ENCODE results near the gene PCNX2.

The PCNX2 gene

DNA sequence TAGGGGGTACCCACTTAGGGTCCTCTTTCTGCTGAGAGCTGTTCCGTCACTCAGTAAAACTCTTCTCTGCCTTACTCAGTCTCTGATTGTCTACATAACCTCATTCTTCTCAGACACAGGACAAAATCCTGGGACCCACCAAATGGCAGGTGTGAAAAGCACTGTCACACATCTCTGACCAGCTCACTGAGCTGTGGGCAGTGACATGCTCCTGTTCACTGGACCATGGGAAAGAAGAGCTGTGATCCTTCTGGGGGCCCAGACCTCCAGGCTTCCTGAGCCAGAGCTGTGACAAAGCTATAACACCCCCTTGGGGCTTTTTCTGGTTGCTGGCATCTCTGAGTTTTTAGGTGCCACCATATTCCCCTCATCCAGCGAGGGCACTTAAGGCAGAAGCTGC, 229.4 kb downstream of the PCNX2 start:
- no peak overlapping the region for H3K4me3 ChIP-seq (replicated peaks; ENCODE audit: low read depth, low read length)
- no peak for DNase-seq (ENCODE audit: extremely low read depth, low read depth)
- TF ChIP-seq, protein P1, sequence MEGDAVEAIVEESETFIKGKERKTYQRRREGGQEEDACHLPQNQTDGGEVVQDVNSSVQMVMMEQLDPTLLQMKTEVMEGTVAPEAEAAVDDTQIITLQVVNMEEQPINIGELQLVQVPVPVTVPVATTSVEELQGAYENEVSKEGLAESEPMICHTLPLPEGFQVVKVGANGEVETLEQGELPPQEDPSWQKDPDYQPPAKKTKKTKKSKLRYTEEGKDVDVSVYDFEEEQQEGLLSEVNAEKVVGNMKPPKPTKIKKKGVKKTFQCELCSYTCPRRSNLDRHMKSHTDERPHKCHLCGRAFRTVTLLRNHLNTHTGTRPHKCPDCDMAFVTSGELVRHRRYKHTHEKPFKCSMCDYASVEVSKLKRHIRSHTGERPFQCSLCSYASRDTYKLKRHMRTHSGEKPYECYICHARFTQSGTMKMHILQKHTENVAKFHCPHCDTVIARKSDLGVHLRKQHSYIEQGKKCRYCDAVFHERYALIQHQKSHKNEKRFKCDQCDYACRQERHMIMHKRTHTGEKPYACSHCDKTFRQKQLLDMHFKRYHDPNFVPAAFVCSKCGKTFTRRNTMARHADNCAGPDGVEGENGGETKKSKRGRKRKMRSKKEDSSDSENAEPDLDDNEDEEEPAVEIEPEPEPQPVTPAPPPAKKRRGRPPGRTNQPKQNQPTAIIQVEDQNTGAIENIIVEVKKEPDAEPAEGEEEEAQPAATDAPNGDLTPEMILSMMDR (IDR thresholded peaks at IDR 0.05; ENCODE audit: low read depth, low read length, missing control alignments): no peak

DNA sequence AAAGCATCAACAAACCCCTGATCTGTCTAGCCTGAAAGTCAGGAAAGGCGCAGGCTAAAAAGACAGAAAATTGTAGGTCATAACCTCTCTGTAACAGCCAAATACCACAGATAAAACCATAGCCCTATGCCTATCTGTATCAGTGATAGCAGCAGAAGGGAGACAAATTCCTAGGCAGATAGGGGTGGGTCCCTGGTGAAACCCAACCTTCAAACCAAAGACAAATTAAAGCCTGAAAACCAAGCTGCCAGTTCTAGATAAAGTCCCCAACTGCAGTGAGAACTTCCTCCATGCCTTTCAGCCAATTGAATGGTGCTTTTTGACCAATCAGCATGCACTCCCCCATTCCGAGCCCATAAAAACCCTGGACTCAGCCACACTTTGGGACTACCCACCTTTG, 229.8 kb downstream of the PCNX2 start:
- DNase-seq (ENCODE audit: extremely low read depth, low read depth): no peak
- no peak overlapping the region for H3K4me3 ChIP-seq (replicated peaks; ENCODE audit: low read depth, low read length)
- TF ChIP-seq, protein P1 (IDR thresholded peaks at IDR 0.05; ENCODE audit: low read depth, low read length, missing control alignments): no peak

DNA sequence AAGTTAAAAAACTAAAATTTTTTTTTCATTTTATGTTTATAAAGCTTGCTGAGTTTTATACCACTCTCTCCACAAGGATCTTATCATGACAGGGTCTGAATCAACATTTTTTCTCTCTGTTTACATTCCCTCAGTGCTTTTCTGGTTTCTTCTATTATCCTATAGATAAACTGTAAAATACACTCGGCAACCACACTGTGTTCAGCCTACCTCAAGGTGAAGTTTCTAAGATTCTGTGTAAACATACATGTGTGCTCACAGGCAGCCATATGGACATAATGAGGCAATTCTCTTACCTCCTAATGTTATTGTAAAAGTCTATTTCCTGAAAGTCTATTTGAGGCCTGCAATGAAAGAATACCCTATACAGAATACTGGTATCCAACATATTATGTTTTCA, 230.5 kb downstream of the PCNX2 start:
- TF ChIP-seq, protein P1 (IDR thresholded peaks at IDR 0.05; ENCODE audit: low read depth, low read length, missing control alignments): no peak
- no peak for DNase-seq (ENCODE audit: extremely low read depth, low read depth)

DNA sequence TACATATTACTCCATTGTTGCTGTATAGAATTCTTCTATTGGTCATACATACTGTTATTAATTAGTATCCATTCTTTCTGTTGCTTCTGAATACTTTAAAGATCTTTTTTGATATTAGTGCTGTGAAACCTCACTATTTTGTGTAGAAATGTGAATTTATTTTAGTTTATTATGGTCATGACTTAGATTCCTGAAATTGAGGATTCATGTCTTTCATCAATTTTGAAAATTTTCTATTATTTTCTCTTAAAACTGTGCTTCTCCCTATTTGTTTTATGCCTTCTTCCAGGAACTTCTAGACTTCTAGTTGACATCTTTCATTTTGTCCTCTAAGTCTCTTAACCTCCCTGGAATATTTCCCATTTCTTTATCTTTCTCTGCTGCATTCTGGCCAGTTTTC, 232.1 kb downstream of the PCNX2 start:
- TF ChIP-seq, protein P1 (IDR thresholded peaks at IDR 0.05; ENCODE audit: low read depth, low read length, missing control alignments): no peak
- DNase-seq (ENCODE audit: extremely low read depth, low read depth): no peak
- no peak overlapping the region for H3K4me3 ChIP-seq (replicated peaks; ENCODE audit: low read depth, low read length)

More for the DNA sequence above, 230.5 kb downstream of the PCNX2 start:
- H3K4me3 ChIP-seq (replicated peaks; ENCODE audit: low read depth, low read length): no peak overlapping the region

DNA sequence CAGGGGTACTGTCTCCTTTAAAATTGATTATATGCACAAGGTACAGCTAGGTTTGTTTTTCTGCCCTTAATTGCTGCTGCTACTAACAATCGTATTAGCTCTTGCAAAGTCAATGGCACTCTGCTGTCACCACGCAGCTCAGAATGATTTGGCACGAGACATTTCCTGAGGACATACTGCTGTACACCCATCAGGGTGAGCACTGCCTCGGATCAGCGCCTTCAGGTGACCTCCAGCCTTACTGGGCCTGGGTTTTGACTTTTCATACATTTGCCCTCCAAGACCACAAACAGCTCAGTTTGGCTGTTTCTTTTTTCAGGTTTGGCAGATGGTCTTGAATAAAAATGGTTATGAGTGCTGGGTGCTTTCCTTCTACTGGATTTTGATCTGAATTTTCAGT, 234.3 kb downstream of the PCNX2 start:
- H3K4me3 ChIP-seq (replicated peaks; ENCODE audit: low read depth, low read length): no peak overlapping the region
- DNase-seq (ENCODE audit: extremely low read depth, low read depth): no peak

DNA sequence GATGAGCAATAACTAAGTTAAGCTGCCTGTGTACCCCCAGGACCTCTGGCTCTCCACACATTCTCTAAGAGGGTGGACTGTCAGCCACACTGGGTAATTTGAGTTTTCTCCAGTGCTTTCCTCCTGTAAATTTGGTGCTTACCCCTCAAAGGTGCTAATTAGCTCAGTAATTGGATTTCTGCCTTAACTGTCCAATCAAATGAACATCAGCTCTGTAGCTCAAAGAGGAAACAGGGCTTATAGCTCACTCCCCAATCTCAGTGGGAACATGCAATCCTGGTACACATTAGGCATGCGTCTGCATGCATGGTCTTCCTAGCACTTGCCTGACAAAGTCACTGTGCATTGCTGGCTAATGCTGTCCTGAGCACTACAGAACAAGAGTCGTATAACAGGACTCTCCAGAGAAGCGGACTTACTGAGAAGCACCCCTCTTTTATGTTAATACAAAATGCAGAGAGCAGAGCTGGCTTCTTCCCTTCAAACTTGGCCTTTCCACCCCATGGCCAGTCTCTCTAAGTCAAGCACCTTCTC, 235.0 kb downstream of the PCNX2 start:
- H3K4me3 ChIP-seq (replicated peaks; ENCODE audit: low read depth, low read length): no peak overlapping the region
- no peak for DNase-seq (ENCODE audit: extremely low read depth, low read depth)
- TF ChIP-seq, protein P1 (IDR thresholded peaks at IDR 0.05; ENCODE audit: low read depth, low read length, missing control alignments): no peak

More for the DNA sequence above, 234.3 kb downstream of the PCNX2 start:
- TF ChIP-seq, protein P1 (IDR thresholded peaks at IDR 0.05; ENCODE audit: low read depth, low read length, missing control alignments): no peak

DNA sequence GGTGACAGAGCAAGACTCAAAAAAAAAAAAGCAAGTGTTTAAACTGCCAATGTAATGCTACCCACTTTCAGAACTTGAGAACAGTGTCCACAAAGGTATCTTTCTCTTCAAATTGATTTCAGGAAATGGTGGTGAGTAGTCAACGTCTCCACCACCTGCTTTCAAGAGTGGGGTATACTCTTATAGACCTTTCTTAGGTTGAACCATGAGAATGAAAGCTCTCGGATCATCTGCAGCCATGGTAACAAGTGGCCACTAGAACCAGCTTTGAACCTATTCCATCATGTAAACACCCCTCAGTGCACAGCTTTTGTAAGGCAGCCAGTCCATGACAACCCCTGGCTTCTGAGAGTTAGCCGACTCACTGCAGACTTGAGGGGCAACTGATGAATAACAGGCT, 237.7 kb downstream of the PCNX2 start:
- no peak for DNase-seq (ENCODE audit: extremely low read depth, low read depth)
- H3K4me3 ChIP-seq (replicated peaks; ENCODE audit: low read depth, low read length): no peak overlapping the region
- TF ChIP-seq, protein P1 (IDR thresholded peaks at IDR 0.05; ENCODE audit: low read depth, low read length, missing control alignments): no peak

Data from HFF-Myc (cell line).